K562 (cell line): ENCODE data around the gene PNPLA1. TPM values are rescaled to one million over a fixed set of nuclear protein-coding genes. Genes with fewer than 3 reads are reported as not detected.

Source experiments
- BRF2 ChIP-seq: IDR thresholded peaks from 3 replicates; pipeline ENCODE4 v1.6.1; 2011; ENCODE audit warnings: borderline replicate concordance, mild to moderate bottlenecking; ENCODE audit not compliant: insufficient read length, insufficient read depth
- CBX5 ChIP-seq: IDR thresholded peaks from 2 replicates; pipeline ENCODE4 v1.6.1; 2014; ENCODE audit warnings: low read depth, borderline replicate concordance
- CHAMP1 ChIP-seq: fragments of 450-650 bp; IDR thresholded peaks from 2 replicates; pipeline ENCODE4 v1.6.1; 2016; ENCODE audit warnings: mild to moderate bottlenecking
- HDAC2 ChIP-seq: fragments of 450-650 bp; IDR thresholded peaks from 2 replicates; pipeline ENCODE4 v1.6.1; 2016; ENCODE audit warnings: mild to moderate bottlenecking
- ID3 ChIP-seq, 2 experiments: fragments of 250-450 bp in 1 of 2; fragments of 450-650 bp in 1 of 2; sonication (Bioruptor Pico) in 1 of 2; IDR thresholded peaks; 2 replicates each; pipeline versions ENCODE4 v1.6.1 to v1.8.0; 2016 to 2021; ENCODE audit warnings: mild to moderate bottlenecking in 2 of 2, moderate library complexity in 2 of 2, missing compliant biosample characterization in 1 of 2, missing genetic modification characterization in 1 of 2
- KAT7 ChIP-seq: sonication (generic); formaldehyde crosslinking; IDR thresholded peaks from 2 replicates; pipeline ENCODE4 v1.8.0; 2022; ENCODE audit warnings: missing genetic modification reagents, mild to moderate bottlenecking, borderline replicate concordance
- KDM1A ChIP-seq, 2 experiments: fragments of 450-650 bp; IDR thresholded peaks; 2 replicates each; pipeline ENCODE4 v1.6.1; 2016; ENCODE audit warnings: mild to moderate bottlenecking in 2 of 2
- KHSRP ChIP-seq: fragments of 450-650 bp; IDR thresholded peaks from 2 replicates; pipeline ENCODE4 v1.6.1; 2017
- MLLT1 ChIP-seq, 2 experiments: fragments of 450-650 bp; IDR thresholded peaks; 2 replicates each; pipeline ENCODE4 v1.6.1; 2016
- PCBP1 ChIP-seq: fragments of 200-400 bp; formaldehyde crosslinking; IDR thresholded peaks from 2 replicates; pipeline ENCODE4 v1.6.1; 2018; ENCODE audit warnings: mild to moderate bottlenecking, low read depth, low read length; ENCODE audit not compliant: poor library complexity, severe bottlenecking
- PTRF ChIP-seq: fragments of 450-650 bp; IDR thresholded peaks from 2 replicates; pipeline ENCODE4 v1.6.1; 2016; ENCODE audit warnings: mild to moderate bottlenecking, missing genetic modification characterization, missing compliant biosample characterization
- TCF7L2 ChIP-seq: fragments of 150-350 bp; IDR thresholded peaks from 2 replicates; pipeline ENCODE4 v1.6.1; 2016; ENCODE audit warnings: low read depth, mild to moderate bottlenecking, low read length, moderate library complexity
- ZBTB8A ChIP-seq: fragments of 450-650 bp; IDR thresholded peaks from 2 replicates; pipeline ENCODE4 v1.6.1; 2018; ENCODE audit warnings: mild to moderate bottlenecking, moderate library complexity; ENCODE audit not compliant: partially characterized antibody
- ZC3H4 ChIP-seq: sonication (generic); formaldehyde crosslinking; IDR thresholded peaks from 2 replicates; pipeline ENCODE4 v1.9.0; 2021; ENCODE audit warnings: missing genetic modification reagents, borderline replicate concordance
- ZFX ChIP-seq: sonication (generic); formaldehyde crosslinking; IDR thresholded peaks from 2 replicates; pipeline ENCODE4 v1.8.0; 2022; ENCODE audit warnings: mild to moderate bottlenecking, missing genetic modification reagents, moderate library complexity
- ZNF121 ChIP-seq: sonication (generic); formaldehyde crosslinking; conservative IDR thresholded peaks from 2 replicates; pipeline ENCODE4 v1.8.0; 2022; ENCODE audit warnings: missing genetic modification reagents
- ZNF586 ChIP-seq: fragments of 450-650 bp; formaldehyde crosslinking; conservative IDR thresholded peaks from 2 replicates; pipeline ENCODE4 v1.4.0; 2020; ENCODE audit warnings: mild to moderate bottlenecking, moderate library complexity
- ZNF655 ChIP-seq: fragments of 250-450 bp; sonication (Bioruptor Pico); IDR thresholded peaks from 2 replicates; pipeline ENCODE4 v1.5.0; 2021
- ZNF77 ChIP-seq: fragments of 250-450 bp; sonication (Bioruptor Pico); IDR thresholded peaks from 2 replicates; pipeline ENCODE4 v1.5.0; 2020
- polyA plus RNA-seq, 8 experiments: library from polyadenylated mRNA; depleted of rRNA in 4 of 8; stranded (reverse) in 5 of 8; unstranded in 3 of 8; fragments of >200 nt; fragmentation: Nextera tagmentation in 2 of 8; fragmentation: Illumina TruSeq in 1 of 8; extraction: Ambion mirVana in 2 of 8; extraction: Trizol in 1 of 8; gene quantifications; 2 replicates each; pipeline versions ENCODE4 v1.2.1 to v1.2.3, GENCODE V29; 2011 to 2014; ENCODE audit warnings: inconsistent platforms in 1 of 8, missing spikeins in 1 of 8
- total RNA-seq, 7 experiments: library from RNA; depleted of rRNA in 6 of 7; stranded (reverse); fragments of >200 nt in 6 of 7; fragmentation: Illumina TruSeq in 2 of 7; extraction: Trizol in 2 of 7; gene quantifications; 2 replicates each; pipeline versions ENCODE4 v1.2.1 to v1.2.3, GENCODE V29; 2011 to 2021; ENCODE audit warnings: low replicate concordance in 1 of 7

PNPLA1 gene
- total and polyA plus RNA-seq, 9 of the 15 experiments (the other 6 are each of a cell fraction or from before 2014, with no cell fraction given): 0.04 to 0.27 (median 0.13) TPM; not detected in 2

DNA sequence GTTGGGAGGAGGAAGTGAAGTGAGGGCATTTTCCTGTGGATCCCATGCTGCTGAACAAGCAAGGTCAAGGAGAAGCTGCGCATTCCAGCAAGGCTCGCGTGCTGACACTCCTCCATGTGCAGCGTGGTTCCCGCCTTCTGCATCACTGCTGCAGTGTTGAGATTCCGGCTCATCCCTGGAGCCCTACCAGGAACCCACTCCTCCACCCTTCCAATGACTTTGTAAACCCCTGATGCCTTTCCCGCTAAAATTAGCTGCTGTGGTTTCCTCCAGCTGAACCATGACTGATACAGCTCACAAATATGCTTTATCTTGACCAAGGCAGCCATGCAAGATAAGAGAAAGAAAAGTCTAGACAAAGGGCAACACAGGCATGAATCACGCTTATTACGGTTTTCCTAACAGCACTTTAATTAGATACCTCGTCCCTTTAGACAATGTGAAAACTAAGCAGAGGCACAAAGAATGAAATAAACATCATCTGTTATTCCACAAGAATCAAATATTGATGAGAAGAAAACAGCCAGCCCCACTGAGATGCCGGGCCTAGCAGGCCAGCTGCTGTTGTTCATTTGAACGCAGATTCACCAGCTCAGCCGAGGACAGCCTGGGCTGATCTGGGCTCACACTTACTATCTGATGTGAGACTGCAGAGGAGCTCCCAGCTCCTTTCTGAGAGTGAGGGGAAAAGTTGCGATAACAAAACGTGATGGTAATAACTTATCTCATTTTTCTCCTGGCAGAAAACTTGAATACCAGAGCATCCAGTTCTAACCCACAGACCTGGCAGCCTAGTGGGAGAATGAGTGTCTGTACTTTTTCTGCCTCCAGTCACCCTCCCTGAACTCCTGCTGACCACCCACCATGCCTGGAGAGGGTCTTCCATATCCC is 81.1 kb downstream of the PNPLA1 start (continued):
- TF ChIP-seq ZNF77 (CRISPR knock-in tag) (no peak), ZNF121 (no peak), ZNF586 (CRISPR knock-in tag) (no peak), PTRF (tag) (no peak), KAT7 (CRISPR knock-in tag) (no peak), ZC3H4 (CRISPR knock-in tag) (no peak), MLLT1 (IDR thresholded peaks at IDR 0.05) (peak; percentile 47 to 96; a peak in 2 of 4 replicates), ZBTB8A (no peak), HDAC2 (peak; percentile 97), BRF2 (no peak), KDM1A (IDR thresholded peaks at IDR 0.05) (peak; percentile 98 to 99), TCF7L2 (no peak), ID3 (CRISPR knock-in tag; IDR thresholded peaks at IDR 0.05) (no peak), ID3 (tag; IDR thresholded peaks at IDR 0.05) (peak; percentile 90; the same call in 1 of the 2 replicates), ZNF655 (CRISPR knock-in tag) (no peak), KHSRP (peak; percentile 47; the same call in 1 of the 2 replicates), ZFX (peak; percentile 58), CBX5 (no peak), CHAMP1 (peak; percentile 75), PCBP1 (no peak)
